Activated naive CD8-positive, alpha-beta T cell treated with anti-CD3 and anti-CD28 coated beads, Interleukin-2, amount 50 U/mL, for 16 hours (primary cell): ENCODE results near the gene RTTN.

Experiments used
- DNase-seq: peaks from one replicate; pipeline ENCODE4 v3.0.0-alpha.2; 2020; ENCODE audit warnings: low read depth, low spot score

RTTN gene

GRCh38 chr18:70075906-70076305 lies 129.6 kb downstream of the RTTN start:
- DNase-seq = no peak

GRCh38 chr18:70074116-70074515 lies 131.4 kb downstream of the RTTN start:
- DNase-seq = no peak

- no peak for DNase-seq
Observed at GRCh38 chr18:70073432-70073831, 132.1 kb downstream of the RTTN start.

GRCh38 chr18:70072678-70073077 lies 132.8 kb downstream of the RTTN start:
- no peak for DNase-seq

- DNase-seq = no peak
Observed at GRCh38 chr18:70069965-70070364, 135.5 kb downstream of the RTTN start.

- no peak for DNase-seq
Observed at GRCh38 chr18:70069382-70069781, 136.1 kb downstream of the RTTN start.

GRCh38 chr18:70068981-70069380 lies 136.5 kb downstream of the RTTN start:
- no peak for DNase-seq

- no peak for DNase-seq
Observed at GRCh38 chr18:70059684-70060083, 145.8 kb downstream of the RTTN start.

GRCh38 chr18:70058916-70059315 lies 146.6 kb downstream of the RTTN start:
- no peak for DNase-seq

GRCh38 chr18:70047931-70048603 lies 157.4 kb downstream of the RTTN start:
- DNase-seq = no peak

GRCh38 chr18:70046796-70047195 lies 158.7 kb downstream of the RTTN start:
- DNase-seq = no peak

GRCh38 chr18:70046207-70046606 lies 159.3 kb downstream of the RTTN start:
- DNase-seq = no peak

- DNase-seq = no peak
Observed at GRCh38 chr18:70044632-70045031, 160.9 kb downstream of the RTTN start.

- DNase-seq = no peak
Observed at GRCh38 chr18:70041459-70042050, 163.9 kb downstream of the RTTN start.

- no peak for DNase-seq
Observed at GRCh38 chr18:70039186-70039585, 166.3 kb downstream of the RTTN start.

- no peak for DNase-seq
Observed at GRCh38 chr18:70037431-70038061, 167.9 kb downstream of the RTTN start.

- no peak for DNase-seq
Observed at GRCh38 chr18:70036771-70037347, 168.6 kb downstream of the RTTN start.

GRCh38 chr18:70036168-70036567 lies 169.3 kb downstream of the RTTN start:
- no peak for DNase-seq

- no peak for DNase-seq
Observed at GRCh38 chr18:70031221-70031620, 174.3 kb downstream of the RTTN start.

- DNase-seq = no peak
Observed at GRCh38 chr18:70030728-70031127, 174.8 kb downstream of the RTTN start.

- no peak for DNase-seq
Observed at GRCh38 chr18:70029163-70029562, 176.3 kb downstream of the RTTN start.

GRCh38 chr18:70028734-70029133 lies 176.8 kb downstream of the RTTN start:
- DNase-seq = no peak

GRCh38 chr18:70028084-70028483 lies 177.4 kb downstream of the RTTN start:
- no peak for DNase-seq
